GM13976 (cell line): Measurements from ENCODE around the gene DHRSX.

ENCODE experiments used
- DNase-seq: peaks from one replicate; pipeline ENCODE4 v3.0.0; 2012; ENCODE audit warnings: low spot score
- in situ Hi-C: fragments of 300-500 bp; cut with MboI; formaldehyde crosslinking; loops from one replicate; pipeline ENCODE4 v1.12.0; 2022; ENCODE audit warnings: low sequenced_read_pairs, mixed read lengths, inconsistent platforms; ENCODE audit not compliant: unreplicated experiment
- TF ChIP-seq, protein P1 (sequence below): IDR thresholded peaks from 2 replicates; pipeline ENCODE4 v1.5.1; 2012; ENCODE audit warnings: borderline replicate concordance, mild to moderate bottlenecking; ENCODE audit not compliant: insufficient read depth; ENCODE audit errors: extremely low read depth, missing control alignments, control extremely low read depth

DHRSX gene

GRCh38 chrX:2488621-2489285, 12.0 kb downstream of the DHRSX start:
- TF ChIP-seq, protein P1, sequence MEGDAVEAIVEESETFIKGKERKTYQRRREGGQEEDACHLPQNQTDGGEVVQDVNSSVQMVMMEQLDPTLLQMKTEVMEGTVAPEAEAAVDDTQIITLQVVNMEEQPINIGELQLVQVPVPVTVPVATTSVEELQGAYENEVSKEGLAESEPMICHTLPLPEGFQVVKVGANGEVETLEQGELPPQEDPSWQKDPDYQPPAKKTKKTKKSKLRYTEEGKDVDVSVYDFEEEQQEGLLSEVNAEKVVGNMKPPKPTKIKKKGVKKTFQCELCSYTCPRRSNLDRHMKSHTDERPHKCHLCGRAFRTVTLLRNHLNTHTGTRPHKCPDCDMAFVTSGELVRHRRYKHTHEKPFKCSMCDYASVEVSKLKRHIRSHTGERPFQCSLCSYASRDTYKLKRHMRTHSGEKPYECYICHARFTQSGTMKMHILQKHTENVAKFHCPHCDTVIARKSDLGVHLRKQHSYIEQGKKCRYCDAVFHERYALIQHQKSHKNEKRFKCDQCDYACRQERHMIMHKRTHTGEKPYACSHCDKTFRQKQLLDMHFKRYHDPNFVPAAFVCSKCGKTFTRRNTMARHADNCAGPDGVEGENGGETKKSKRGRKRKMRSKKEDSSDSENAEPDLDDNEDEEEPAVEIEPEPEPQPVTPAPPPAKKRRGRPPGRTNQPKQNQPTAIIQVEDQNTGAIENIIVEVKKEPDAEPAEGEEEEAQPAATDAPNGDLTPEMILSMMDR = no peak
- DNase-seq = peak; percentile 32
- in situ Hi-C loops = no loop called here

DNA sequence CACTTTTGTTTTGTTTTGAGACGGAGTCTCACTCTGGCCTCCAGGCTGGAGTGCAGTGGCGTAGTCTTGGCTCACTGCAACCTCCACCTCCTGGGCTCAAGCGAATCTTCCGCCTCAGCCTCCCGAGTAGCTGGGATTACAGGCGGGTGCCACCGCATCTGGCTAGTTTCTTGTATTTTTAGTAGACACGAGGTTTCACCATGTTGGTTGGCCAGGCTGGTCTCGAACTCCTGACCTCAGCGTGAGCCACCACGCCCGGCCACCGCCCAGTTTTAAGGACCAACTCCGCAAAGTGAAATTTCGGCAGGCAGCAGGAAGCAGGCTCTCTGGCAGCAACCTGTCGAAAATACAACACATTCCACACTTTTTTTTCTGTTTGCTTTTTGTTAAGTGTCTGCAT, 13.4 kb downstream of the DHRSX start:
- DNase-seq = no peak
- TF ChIP-seq, protein P1 = no peak
- in situ Hi-C loops = no loop called here

GRCh38 chrX:2486476-2487133, 14.2 kb downstream of the DHRSX start:
- TF ChIP-seq, protein P1 = no peak
- DNase-seq = no peak
- in situ Hi-C loops = no loop called here

GRCh38 chrX:2485789-2486345, 14.9 kb downstream of the DHRSX start:
- DNase-seq = no peak
- in situ Hi-C loops = no loop called here
- TF ChIP-seq, protein P1 = no peak

- no peak for DNase-seq
- TF ChIP-seq, protein P1 = no peak
- in situ Hi-C loops = no loop called here
Observed at GRCh38 chrX:2484721-2485648, 15.8 kb downstream of the DHRSX start.

DNA sequence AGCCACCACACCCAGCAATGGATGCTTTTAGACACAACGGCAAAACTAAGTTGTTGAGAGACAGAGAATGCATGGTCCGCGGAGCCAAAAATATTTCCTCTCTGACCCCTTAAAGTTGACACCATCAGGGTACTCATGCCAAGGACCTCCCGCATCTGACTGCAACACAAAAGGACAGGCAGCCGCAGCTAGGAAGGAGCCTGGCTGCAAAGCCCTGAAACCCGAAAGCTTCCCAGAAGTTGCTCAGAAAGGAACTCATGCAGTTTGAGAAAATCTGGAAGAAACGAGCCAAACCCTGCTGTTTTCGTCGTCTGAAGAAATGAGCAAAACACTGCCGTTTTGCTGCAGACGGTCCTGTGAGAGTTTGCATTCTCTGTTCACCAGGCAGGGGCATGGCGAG, 16.5 kb downstream of the DHRSX start:
- DNase-seq = no peak
- TF ChIP-seq, protein P1 = no peak
- in situ Hi-C loops = no loop called here
